ENCODE measurements around the gene GLT8D2.
A peak's percentile ranks its signal among the peaks of the same experiment; 100 is the strongest.

Gene GLT8D2

DNA sequence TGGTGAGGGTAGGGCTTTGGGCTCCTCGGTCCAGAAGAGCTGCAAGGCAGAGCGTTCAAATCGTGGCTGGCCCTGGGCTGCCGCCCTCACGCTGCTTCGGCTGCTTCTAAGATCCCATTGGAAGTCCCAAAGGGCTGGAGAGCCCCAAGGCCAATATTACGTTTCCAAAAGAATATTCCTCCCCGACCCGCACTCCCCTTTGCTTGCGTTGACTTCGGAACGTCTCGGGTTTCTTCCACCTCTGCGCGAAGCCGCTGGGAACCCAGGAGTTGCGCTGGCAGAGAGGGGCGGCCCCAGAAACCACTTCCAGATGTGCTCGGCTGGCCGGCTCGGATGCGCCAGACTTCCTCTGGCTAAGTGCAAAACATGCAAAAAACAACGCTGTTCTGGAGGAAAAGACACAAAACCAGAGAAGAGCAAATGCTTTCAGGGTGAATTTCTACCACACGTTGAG is at the start of gene GLT8D2:
Gene GLT8D2 (minus strand): TSS at position 285 of the 454 bp plus-strand sequence. CDS start 30,539 bp downstream, outside the sequence.
- DNase-seq (ENCODE audit: low read depth) = peak; percentile 56

- DNase-seq (ENCODE audit: low read depth) = no peak
These were observed 48.0 kb upstream of the GLT8D2 start for GRCh38 chr12:104097954-104098353.

GRCh38 chr12:104095289-104095688 is 45.3 kb upstream of the GLT8D2 start:
- DNase-seq (ENCODE audit: low read depth) = no peak

- DNase-seq (ENCODE audit: low read depth) = peak; percentile 33
These were observed 44.3 kb upstream of the GLT8D2 start for GRCh38 chr12:104094284-104094683.

- DNase-seq (ENCODE audit: low read depth) = no peak
These were observed 41.1 kb upstream of the GLT8D2 start for GRCh38 chr12:104091136-104091535.

DNA sequence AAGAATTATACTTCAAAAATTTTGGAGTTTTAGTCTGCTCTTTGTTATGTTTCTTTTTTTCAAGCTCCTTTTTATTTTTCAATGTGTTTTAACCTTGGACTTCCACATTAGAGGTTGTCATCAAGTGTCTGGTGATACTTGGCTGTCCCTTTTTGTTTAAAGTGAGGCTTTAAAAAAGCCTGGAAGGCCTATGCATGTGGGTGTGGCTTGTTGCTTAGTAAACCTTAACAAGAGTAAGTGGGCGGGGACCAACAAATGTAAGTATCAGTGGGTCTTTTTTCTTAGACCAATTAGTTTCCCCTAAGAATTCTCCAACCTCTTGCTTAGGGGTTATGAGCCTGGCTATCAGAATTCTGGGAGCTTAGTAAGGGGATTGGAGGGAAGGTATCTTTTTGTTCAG is 40.7 kb upstream of the GLT8D2 start:
- no peak for DNase-seq (ENCODE audit: low read depth)

GRCh38 chr12:104083769-104084475 is 33.9 kb upstream of the GLT8D2 start:
- no peak for DNase-seq (ENCODE audit: low read depth)

DNA sequence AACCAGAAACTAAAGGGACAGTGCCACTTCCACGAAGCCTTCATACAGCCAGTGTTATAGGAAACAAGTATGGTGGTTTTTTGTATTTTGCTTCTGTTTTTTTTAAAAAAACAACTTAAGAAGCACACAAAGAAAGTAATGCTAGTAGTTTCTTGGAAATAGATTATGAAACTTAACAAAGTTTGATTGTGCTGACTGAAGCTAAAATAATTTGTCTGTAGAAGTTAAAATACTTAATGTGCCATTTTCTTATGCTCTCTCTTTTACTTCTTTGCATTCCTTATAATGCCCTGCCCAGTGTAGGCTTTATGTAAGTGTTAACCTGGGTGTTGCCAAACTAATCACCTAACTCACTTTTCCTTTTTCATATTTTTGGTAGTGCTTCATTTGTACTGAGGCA is 30.8 kb upstream of the GLT8D2 start:
- no peak for DNase-seq (ENCODE audit: low read depth)

- peak; percentile 21 for DNase-seq (ENCODE audit: low read depth)
These were observed 29.0 kb upstream of the GLT8D2 start for GRCh38 chr12:104079024-104079423.

DNA sequence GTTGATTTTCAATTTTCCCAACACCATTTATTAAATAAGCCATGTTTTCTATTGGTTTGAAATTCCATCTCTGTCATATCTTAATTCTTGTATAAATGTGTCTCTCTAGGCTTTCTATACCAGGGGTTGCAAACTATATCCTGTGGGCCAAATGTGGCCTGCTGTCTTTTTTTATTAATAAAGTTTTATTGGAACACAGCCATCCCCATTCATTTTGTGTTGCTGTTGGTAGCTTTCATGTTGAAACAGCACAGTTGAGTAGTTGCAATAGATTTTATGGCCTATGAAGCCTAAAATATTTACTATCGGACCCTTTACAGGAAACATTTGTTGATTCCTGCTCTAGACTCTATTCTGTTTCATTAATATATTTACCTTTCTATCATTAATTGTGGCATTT is 23.7 kb upstream of the GLT8D2 start:
- DNase-seq (ENCODE audit: low read depth) = no peak

- DNase-seq (ENCODE audit: low read depth) = no peak
These were observed 22.1 kb upstream of the GLT8D2 start for GRCh38 chr12:104072099-104072498.

DNA sequence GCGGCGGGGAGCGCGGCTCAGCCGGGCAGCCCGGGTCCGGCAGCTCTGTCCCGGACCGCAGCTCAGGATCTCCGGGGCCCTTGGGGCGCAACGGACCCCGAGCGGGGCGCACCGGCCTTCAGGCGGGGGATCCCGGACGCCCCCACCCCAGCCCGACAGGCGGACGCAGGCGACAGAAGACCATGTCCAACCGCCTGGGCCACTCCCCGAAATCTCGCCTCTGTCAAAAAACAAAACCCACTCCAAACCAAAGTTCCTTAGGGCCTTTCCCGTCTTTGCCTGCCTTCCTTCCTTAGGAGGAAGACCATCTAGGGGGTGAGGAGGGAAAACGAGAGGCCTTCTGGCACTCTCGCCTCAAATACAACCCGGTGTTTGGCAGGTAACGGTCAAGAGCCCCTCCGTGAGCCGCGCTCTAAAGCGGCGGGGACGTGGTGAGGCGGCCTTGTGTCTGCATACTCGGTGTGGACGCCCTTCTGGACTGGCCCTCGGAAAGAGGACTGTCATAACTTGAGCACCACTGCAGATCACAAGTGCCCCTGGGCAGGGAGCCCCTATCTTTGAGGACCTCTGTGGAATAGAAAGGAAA is 14.9 kb upstream of the GLT8D2 start:
- no peak for DNase-seq (ENCODE audit: low read depth)

DNA sequence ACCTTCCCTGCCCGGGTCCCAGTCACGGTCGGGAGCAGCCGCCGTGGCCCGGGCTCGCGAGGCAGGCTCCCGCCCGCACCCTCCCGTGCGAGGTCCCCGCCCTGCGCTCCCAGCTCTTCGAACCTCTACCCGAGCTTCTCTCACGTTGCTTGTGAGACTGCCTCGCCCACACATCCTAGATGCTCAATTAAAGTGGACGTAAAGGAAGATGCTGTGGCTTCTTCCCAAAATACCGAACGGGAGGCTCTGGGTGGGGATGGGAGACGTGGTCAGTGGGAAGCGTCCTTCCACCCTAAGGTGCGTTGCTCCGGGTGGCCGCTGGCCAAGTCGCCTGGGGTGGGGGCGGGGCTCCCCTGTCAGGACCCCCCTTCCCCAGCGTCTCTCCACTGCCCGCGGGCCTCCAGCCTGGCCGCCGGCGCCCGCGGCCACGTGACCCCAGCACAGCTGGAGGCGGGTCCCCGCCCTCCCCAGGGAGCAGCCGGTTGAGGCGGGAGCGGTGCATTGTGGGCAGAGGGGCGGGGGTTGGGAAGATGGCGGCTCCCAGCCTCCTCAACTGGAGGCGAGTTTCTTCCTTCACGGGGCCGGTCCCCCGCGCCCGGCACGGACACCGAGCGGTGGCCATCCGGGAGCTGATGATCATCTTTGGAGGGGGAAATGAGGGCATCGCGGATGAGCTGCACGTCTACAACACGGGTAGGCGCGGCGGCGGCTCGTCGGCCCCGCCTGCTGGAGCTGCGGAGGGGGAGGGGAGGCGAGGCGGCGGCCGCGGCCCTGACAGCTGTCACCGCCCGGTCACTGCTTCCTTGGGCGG is 14.2 kb upstream of the GLT8D2 start, which contains the start of gene HCFC2:
Gene HCFC2 (plus strand): TSS at position 501 of the 811 bp plus-strand sequence. CDS start 30 bp downstream, at position 531.
- DNase-seq (ENCODE audit: low read depth) = peak; percentile 80

DNA sequence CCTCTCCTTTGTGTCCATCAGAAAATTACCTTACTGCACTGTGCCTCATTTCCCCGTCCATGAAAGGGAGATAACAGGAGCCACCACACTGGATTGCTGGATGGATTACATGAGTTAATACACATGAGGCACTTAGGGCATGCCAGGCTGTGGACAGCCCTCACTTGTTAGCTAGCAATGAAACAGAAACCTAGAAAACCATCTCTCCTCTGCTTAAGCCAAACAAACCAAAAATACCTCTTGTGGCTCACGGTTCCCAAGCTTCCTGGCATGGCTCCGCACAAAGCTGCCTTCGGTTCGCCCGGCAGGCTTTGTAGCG is 13.7 kb upstream of the GLT8D2 start:
- peak; percentile 52 for DNase-seq (ENCODE audit: low read depth)

GRCh38 chr12:104060791-104061190 is 10.8 kb upstream of the GLT8D2 start:
- DNase-seq (ENCODE audit: low read depth) = no peak

DNA sequence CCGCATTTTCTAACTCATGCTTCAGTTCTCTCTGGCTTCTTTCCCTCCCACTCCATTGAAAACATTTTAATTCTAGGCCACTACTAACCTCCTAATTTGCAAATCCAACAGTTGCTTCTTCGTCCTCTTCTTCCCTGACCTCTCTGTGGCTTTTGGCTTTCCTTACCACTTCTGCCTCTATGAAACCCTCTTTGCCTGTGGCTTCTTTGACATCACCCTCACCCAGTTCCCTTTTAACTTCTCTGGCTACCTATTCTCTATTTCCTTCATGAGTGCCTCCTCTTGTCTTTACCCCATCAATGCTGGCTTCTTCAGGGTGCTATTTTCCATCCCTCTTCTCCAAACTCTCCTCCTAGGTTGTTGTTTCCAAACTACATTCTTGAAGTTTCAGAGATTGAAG is 10.0 kb upstream of the GLT8D2 start:
- no peak for DNase-seq (ENCODE audit: low read depth)

- peak; percentile 59 for DNase-seq (ENCODE audit: low read depth)
These were observed 8.8 kb upstream of the GLT8D2 start for GRCh38 chr12:104058802-104059201.

GRCh38 chr12:104057771-104058197 is 7.8 kb upstream of the GLT8D2 start:
- no peak for DNase-seq (ENCODE audit: low read depth)

DNA sequence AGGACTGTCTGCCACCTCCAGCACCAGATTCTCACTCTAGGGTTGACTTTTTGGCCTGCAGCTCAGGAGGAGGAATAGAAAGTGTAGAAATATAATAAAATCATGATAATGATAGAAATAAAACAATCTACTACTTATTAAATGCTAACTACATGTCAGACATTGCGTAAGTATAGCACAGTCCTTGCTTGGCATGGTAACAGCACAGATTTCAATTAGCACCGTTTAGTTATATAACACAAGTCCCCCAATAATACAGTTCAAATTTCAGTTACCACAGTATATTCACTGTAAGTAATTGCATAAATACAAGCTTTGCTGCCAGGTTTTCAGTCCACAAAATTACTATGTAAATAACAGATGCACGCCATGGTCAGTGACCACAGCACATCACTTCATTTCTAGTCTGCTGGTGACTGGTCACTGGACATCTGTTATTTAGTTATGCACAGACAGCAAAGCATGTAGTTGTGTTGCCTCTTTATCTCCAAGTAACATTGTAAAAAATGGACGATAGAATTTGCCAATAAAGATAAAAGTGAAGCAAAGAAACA is 6.5 kb upstream of the GLT8D2 start:
- no peak for DNase-seq (ENCODE audit: low read depth)

DNA sequence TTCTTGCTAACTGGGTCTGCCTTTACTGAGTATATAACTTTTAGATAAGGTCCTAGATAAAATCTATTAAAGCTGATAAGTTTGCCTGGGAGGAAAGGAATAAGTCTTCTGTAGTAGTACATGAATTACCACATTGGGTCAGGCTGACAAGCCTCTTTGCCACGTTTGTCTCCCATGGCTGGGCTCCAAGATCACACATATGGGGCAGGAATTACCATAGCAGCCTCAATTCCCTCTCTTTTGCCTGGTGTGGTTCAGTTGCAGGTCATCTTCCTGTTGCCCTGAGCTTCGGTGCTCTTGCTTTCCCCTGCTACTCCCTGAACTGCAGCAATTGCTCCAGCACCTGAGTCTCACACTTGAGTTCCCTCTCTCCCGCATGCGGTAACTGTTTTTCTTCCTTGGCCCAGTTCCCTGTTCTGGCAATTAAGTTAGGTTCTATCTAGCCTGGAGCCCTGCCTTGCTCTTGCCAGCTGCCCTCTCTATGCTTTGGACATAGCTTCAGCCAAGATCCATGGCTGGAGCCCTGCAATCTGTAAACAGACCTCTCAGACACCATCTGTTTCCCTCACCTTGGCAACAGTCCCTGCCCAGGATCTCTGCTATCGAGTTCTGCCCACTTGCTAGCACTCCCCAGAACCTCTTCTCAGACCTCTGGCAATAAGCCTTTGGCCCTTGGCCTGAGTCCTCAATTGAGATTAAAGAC is 5.8 kb upstream of the GLT8D2 start:
- DNase-seq (ENCODE audit: low read depth) = peak; percentile 62

DNA sequence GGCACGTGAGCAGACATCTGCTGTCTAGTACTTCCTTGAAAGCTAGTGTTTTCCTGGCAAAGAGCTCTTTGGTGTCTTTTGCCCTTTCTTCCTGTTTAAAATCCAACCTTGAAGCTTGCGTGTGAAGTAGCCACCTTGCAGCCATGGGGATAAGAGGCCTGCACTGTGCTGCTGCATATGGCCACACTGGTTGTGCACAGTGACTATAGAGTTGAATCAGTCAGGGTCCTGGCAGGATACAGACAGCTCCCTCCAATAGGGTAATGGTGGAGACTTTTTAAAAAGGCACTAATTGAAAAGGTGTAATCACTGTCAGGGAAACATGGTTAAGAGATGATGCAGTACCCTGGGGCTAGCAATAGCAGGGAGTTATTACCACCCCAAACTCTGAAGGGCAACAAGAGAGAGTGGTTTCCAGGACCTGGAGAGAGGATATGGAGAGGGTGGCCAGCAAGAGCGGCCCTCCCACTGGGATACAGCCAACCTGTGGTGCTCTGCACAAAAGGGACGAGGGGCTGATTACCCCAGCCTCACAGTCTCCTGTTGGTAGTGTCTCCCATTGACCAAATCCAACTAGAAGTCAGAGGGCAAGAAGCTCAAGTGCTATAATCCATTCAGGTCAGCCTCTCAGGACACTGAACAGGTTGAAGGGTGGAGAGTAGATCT is 4.8 kb upstream of the GLT8D2 start:
- no peak for DNase-seq (ENCODE audit: low read depth)
